Measurements from ENCODE around the gene ADPRS. TPM values are rescaled to one million over a fixed set of nuclear protein-coding genes. Genes with fewer than 3 reads are reported as not detected.

The ADPRS gene
- total and polyA plus RNA-seq, 9 of the 15 experiments (the other 6 are each of a cell fraction or from before 2014, with no cell fraction given) = 5.9 to 40.0 (median 27.4) TPM

- peak; percentile 85; the same call in 1 of the 2 replicates for TF ChIP-seq ZNF609 (CRISPR knock-in tag; IDR thresholded peaks at IDR 0.05; ENCODE audit: borderline replicate concordance)
- TF ChIP-seq BCL6 (CRISPR knock-in tag; IDR thresholded peaks at IDR 0.05) = no peak
- peak; percentile 29 for TF ChIP-seq ZFP36 (IDR thresholded peaks at IDR 0.05; ENCODE audit: low read depth, low read length, partially characterized antibody)
- TF ChIP-seq, protein P1, sequence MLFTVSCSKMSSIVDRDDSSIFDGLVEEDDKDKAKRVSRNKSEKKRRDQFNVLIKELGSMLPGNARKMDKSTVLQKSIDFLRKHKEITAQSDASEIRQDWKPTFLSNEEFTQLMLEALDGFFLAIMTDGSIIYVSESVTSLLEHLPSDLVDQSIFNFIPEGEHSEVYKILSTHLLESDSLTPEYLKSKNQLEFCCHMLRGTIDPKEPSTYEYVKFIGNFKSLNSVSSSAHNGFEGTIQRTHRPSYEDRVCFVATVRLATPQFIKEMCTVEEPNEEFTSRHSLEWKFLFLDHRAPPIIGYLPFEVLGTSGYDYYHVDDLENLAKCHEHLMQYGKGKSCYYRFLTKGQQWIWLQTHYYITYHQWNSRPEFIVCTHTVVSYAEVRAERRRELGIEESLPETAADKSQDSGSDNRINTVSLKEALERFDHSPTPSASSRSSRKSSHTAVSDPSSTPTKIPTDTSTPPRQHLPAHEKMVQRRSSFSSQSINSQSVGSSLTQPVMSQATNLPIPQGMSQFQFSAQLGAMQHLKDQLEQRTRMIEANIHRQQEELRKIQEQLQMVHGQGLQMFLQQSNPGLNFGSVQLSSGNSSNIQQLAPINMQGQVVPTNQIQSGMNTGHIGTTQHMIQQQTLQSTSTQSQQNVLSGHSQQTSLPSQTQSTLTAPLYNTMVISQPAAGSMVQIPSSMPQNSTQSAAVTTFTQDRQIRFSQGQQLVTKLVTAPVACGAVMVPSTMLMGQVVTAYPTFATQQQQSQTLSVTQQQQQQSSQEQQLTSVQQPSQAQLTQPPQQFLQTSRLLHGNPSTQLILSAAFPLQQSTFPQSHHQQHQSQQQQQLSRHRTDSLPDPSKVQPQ (CRISPR knock-in tag; IDR thresholded peaks at IDR 0.05; ENCODE audit: borderline replicate concordance) = no peak
- TF ChIP-seq, protein P2, sequence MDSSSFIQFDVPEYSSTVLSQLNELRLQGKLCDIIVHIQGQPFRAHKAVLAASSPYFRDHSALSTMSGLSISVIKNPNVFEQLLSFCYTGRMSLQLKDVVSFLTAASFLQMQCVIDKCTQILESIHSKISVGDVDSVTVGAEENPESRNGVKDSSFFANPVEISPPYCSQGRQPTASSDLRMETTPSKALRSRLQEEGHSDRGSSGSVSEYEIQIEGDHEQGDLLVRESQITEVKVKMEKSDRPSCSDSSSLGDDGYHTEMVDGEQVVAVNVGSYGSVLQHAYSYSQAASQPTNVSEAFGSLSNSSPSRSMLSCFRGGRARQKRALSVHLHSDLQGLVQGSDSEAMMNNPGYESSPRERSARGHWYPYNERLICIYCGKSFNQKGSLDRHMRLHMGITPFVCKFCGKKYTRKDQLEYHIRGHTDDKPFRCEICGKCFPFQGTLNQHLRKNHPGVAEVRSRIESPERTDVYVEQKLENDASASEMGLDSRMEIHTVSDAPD (CRISPR knock-in tag; IDR thresholded peaks at IDR 0.05) = no peak
- TF ChIP-seq, protein P3, sequence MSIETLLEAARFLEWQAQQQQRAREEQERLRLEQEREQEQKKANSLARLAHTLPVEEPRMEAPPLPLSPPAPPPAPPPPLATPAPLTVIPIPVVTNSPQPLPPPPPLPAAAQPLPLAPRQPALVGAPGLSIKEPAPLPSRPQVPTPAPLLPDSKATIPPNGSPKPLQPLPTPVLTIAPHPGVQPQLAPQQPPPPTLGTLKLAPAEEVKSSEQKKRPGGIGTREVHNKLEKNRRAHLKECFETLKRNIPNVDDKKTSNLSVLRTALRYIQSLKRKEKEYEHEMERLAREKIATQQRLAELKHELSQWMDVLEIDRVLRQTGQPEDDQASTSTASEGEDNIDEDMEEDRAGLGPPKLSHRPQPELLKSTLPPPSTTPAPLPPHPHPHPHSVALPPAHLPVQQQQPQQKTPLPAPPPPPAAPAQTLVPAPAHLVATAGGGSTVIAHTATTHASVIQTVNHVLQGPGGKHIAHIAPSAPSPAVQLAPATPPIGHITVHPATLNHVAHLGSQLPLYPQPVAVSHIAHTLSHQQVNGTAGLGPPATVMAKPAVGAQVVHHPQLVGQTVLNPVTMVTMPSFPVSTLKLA (conservative IDR thresholded peaks at IDR 0.05) = peak; percentile 93 to 98
- TF ChIP-seq MED1 (CRISPR knock-in tag; IDR thresholded peaks at IDR 0.05; ENCODE audit: borderline replicate concordance) = no peak
- TF ChIP-seq, protein P4, sequence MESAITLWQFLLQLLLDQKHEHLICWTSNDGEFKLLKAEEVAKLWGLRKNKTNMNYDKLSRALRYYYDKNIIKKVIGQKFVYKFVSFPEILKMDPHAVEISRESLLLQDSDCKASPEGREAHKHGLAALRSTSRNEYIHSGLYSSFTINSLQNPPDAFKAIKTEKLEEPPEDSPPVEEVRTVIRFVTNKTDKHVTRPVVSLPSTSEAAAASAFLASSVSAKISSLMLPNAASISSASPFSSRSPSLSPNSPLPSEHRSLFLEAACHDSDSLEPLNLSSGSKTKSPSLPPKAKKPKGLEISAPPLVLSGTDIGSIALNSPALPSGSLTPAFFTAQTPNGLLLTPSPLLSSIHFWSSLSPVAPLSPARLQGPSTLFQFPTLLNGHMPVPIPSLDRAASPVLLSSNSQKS (CRISPR knock-in tag; IDR thresholded peaks at IDR 0.05) = no peak
- TF ChIP-seq UBTF (IDR thresholded peaks at IDR 0.05; ENCODE audit: borderline replicate concordance in 1 of 2, low read depth in 2 of 2, low read length in 2 of 2) = 0 out of 4 replicates have a peak, but pooled peaks of 1 of the 2 experiments have one; percentile 29
- TF ChIP-seq MAFG (tag; conservative IDR thresholded peaks at IDR 0.05) = no peak
- TF ChIP-seq ELF2 (CRISPR knock-in tag; IDR thresholded peaks at IDR 0.05) = peak; percentile 93
Measured at GRCh38 chr1:36088577-36089392, at the start of gene ADPRS (continued).
